Choroid plexus epithelial cell (primary cell): ENCODE data around the gene AMMECR1.
A peak's percentile ranks its signal among the peaks of the same experiment; 100 is the strongest.

ENCODE experiments used
- DNase-seq: peaks from one replicate; pipeline ENCODE4 v3.0.0-alpha.2; 2010; ENCODE audit warnings: low read depth
- H3K4me3 ChIP-seq: 2 replicates; pipeline ENCODE4 v1.5.1; 2011; ENCODE audit warnings: low read depth, mild to moderate bottlenecking, control low read depth, low read length, moderate library complexity
- TF ChIP-seq, protein P1 (sequence below): conservative IDR thresholded peaks from 2 replicates; pipeline ENCODE4 v1.5.1; 2011; ENCODE audit warnings: low read depth, mild to moderate bottlenecking, control low read depth, inconsistent platforms, low read length, moderate library complexity

The AMMECR1 gene

DNA sequence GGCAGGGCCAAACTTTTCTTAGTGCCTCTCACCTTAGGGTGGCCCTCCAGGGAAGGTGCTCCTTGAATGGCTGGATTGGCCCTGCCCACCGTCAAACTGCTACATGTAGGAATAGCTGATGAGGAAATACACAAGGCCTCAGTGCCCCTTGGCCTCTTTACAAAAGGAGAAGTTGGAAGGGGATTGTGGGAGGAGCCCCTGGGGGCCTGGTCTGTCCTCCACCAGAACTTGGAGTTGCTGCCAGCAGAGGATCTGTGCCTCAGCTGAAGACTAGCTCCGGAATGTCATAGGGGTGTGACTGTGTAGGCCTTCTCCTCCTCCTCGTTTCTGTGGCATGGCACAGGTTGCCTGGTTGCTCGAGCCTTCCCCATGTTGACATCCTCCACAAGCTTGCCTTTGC is 142.7 kb downstream of the AMMECR1 start:
- TF ChIP-seq, protein P1, sequence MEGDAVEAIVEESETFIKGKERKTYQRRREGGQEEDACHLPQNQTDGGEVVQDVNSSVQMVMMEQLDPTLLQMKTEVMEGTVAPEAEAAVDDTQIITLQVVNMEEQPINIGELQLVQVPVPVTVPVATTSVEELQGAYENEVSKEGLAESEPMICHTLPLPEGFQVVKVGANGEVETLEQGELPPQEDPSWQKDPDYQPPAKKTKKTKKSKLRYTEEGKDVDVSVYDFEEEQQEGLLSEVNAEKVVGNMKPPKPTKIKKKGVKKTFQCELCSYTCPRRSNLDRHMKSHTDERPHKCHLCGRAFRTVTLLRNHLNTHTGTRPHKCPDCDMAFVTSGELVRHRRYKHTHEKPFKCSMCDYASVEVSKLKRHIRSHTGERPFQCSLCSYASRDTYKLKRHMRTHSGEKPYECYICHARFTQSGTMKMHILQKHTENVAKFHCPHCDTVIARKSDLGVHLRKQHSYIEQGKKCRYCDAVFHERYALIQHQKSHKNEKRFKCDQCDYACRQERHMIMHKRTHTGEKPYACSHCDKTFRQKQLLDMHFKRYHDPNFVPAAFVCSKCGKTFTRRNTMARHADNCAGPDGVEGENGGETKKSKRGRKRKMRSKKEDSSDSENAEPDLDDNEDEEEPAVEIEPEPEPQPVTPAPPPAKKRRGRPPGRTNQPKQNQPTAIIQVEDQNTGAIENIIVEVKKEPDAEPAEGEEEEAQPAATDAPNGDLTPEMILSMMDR = no peak
- H3K4me3 ChIP-seq = no peak overlapping the region
- no peak for DNase-seq

DNA sequence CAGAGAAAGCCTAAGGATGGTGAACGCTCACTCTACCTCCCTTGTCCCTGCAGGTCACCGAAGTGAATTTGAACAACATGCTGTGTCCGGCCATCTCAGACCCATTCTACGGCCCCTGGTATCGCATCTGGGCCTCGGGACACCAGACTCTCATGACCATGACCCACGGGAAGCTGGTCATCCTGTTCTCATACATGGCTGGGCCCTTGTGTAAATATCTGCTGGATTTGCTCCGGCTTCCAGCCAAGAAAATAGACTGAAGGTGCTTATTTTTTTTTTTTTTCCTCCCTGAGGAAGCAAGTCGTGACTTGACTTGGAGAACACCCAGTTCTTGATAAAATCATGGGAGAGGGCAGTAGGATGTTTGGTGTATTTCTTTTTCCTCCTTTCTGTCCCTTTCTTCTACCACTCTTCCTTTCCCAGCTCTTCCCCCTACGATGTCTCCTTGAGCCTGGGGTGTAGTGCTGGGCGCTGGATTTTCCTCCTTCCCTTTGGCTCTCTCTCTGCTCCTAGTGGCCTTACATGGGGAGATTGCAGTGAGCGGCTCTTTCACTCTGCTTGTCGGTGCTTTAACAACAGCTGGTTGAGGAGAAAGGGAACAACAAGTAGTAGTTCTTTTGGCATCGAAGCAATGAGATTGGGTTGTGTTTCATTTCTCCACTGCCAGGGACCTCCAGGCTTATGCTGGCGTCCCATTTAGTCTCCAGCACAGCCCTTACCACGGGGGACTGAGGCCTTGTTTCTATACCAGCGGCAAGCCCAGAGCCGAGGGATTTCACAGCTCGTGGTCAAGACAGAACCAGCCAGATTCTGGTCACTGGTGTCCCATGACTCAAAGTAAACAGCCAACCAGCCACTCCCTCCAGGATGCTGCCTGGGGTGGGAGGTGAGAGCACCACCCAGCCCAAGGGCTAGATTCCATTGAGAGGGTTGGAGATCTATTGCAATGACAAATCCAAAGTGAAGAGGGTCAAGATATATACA is 144.4 kb downstream of the AMMECR1 start:
- TF ChIP-seq, protein P1 = no peak
- DNase-seq = peak; percentile 26
- no peak overlapping the region for H3K4me3 ChIP-seq

DNA sequence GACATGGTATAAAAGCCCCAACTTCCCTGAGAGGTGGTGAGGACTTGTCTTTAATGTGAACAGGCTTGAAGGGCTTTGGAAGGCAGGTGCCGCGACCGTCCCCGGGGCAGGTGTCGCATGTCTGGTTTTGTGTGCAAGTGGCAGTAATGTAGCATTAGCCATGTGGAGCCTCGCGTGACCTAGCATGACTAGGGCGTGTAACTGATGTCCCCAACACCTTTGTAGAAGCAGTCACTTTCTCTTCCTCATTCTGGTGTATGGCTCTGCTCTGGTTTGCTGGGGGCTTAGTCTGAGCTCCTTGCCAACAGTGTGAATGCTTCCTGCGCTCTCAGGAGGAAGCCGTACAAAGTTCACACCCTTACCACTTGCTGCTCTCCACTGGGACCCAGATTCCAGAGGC is 145.7 kb downstream of the AMMECR1 start:
- DNase-seq = no peak
- H3K4me3 ChIP-seq = no peak overlapping the region
- TF ChIP-seq, protein P1 = no peak

DNA sequence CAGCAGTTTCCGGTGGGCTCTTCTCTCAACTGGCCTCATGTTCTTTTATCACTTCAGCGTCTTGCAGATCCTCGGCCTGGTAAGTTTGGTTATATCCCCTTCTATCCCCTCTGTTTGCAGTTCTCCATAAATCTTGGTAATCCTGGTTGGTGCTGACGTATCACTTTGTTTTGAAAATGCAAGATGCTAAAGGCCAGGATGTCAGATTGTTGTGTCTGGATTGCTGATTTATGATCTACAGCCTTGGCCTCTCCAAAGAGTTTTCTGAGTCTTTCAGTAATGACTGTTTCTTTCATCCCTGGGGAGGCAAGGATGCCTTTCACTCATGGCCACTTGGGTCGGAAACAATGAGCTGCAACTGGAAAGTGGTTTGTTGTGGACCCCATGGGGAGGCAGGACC is 146.4 kb downstream of the AMMECR1 start:
- H3K4me3 ChIP-seq = no peak overlapping the region
- TF ChIP-seq, protein P1 = no peak
- DNase-seq = no peak

DNA sequence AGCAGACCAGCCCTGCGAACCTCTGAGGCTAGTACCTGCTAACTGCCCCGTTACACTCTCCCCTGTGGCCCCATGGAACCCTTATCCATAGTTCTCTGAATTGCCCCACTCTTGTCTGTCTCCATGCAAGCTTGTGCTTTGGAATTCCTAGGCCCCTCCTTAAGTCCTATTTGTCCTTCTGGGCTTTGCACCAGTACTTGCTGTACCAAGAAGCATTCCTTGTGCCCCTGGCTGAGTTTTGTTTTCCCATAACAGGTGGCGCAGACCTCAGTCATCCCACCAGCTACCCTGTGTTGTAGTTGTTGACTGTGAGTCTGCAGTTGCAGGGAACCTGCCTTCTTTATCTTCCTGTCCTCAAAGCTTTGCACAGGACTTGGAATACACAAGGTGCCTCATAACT is 147.9 kb downstream of the AMMECR1 start:
- DNase-seq = no peak
- TF ChIP-seq, protein P1 = no peak
- H3K4me3 ChIP-seq = no peak overlapping the region

DNA sequence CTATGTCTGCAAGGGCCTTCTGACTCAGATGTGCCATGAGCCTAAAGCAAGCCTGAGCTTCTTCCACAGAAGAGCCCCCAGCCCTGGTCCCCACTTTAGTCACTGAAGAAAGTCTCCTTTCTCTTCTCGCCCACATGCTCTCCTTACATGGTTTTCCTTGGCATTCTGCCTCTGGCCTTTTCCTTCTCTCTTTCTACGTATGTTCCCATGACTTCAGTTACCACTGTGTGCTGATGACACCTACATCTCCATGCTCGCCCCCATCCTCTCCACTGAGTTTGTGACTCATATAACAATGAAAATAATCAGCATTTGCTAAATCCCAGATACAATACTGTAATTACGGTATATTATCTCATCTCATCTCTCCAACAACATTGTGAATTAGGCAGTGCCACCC is 149.3 kb downstream of the AMMECR1 start:
- TF ChIP-seq, protein P1 = no peak
- H3K4me3 ChIP-seq = no peak overlapping the region
- DNase-seq = peak; percentile 80
